ENCODE results near the gene ZNF22.
A peak's percentile ranks its signal among the peaks of the same experiment; 100 is the strongest.

ZNF22 gene

GRCh38 chr10:44976352-44977198 lies 24.1 kb upstream of the ZNF22 start:
- H3K27ac ChIP-seq (replicated peaks; ENCODE audit: low read length) = no peak overlapping the region
- no peaks in the 10 kb centered on the region for H3K9me3 ChIP-seq (replicated peaks in 1 of 2; ENCODE audit: control insufficient read depth in 2 of 2, insufficient read depth in 1 of 2, low read depth in 1 of 2, low read length in 2 of 2)
- H3K36me3 ChIP-seq (replicated peaks in 1 of 2; ENCODE audit: control insufficient read depth in 2 of 2, insufficient read depth in 2 of 2, low read length in 2 of 2) = no peaks in the 10 kb centered on the region
- H3K27me3 ChIP-seq (ENCODE audit: control insufficient read depth in 3 of 3, insufficient read depth in 3 of 3, low read depth in 1 of 3, low read length in 3 of 3) = no peaks in the 10 kb centered on the region
- H3K9ac ChIP-seq (ENCODE audit: low read depth, low read length, poor library complexity) = no peak overlapping the region
- peak overlapping the region; percentile 88 for H2AK5ac ChIP-seq (ENCODE audit: low read depth, low read length)
- no peak overlapping the region for H4K91ac ChIP-seq (ENCODE audit: low read depth, low read length, poor library complexity)
- no peak overlapping the region for H2BK5ac ChIP-seq (ENCODE audit: low read length)
- H2BK120ac ChIP-seq (ENCODE audit: low read depth, low read length) = no peak overlapping the region
- peaks cover 32 to 40% of the 10 kb centered on the region in 2 donors for H3K4me1 ChIP-seq (ENCODE audit: control insufficient read depth in 2 of 2, insufficient read depth in 1 of 2, low read depth in 1 of 2, low read length in 2 of 2)
- H3K18ac ChIP-seq (ENCODE audit: low read length) = no peak overlapping the region
- H3K14ac ChIP-seq (ENCODE audit: low read length) = no peak overlapping the region
- H3K23ac ChIP-seq (ENCODE audit: low read depth, low read length, poor library complexity) = no peak overlapping the region
- H4K8ac ChIP-seq (ENCODE audit: low read depth, low read length) = no peak overlapping the region
- no peak overlapping the region for H3K4me2 ChIP-seq (ENCODE audit: insufficient read depth, low read length, poor library complexity, severe bottlenecking)
- H3K4me3 ChIP-seq (ENCODE audit: low read length in 2 of 2) = no peak overlapping the region
- H3K4ac ChIP-seq (ENCODE audit: low read length) = no peak overlapping the region
- H3K79me1 ChIP-seq (ENCODE audit: low read depth, low read length) = peaks cover 5% of the 10 kb centered on the region
- no peak for DNase-seq (ENCODE audit: low spot score)
- no peak overlapping the region for H2AFZ ChIP-seq (ENCODE audit: low read length)
- WGBS, 2 donors (ENCODE audit: extremely low coverage in 2 of 2, insufficient read length in 2 of 2, insufficient replicate concordance in 1 of 2) = no CpG with 5 or more reads among the region's 9 CpGs
- peak overlapping the region; percentile 4 for H2BK12ac ChIP-seq (ENCODE audit: low read length)
- H2BK15ac ChIP-seq (ENCODE audit: low read length) = no peak overlapping the region

GRCh38 chr10:44977287-44978212 lies 23.2 kb upstream of the ZNF22 start:
- Histone ChIP-seq H3K23ac (ENCODE audit: low read depth, low read length, poor library complexity) (no peak overlapping the region), H3K18ac (ENCODE audit: low read length) (peak overlapping the region; percentile 85), H3K27ac (replicated peaks; ENCODE audit: low read length) (no peak overlapping the region), H3K9ac (ENCODE audit: low read depth, low read length, poor library complexity) (no peak overlapping the region), H3K4me2 (ENCODE audit: insufficient read depth, low read length, poor library complexity, severe bottlenecking) (no peak overlapping the region), H4K8ac (ENCODE audit: low read depth, low read length) (no peak overlapping the region), H2BK12ac (ENCODE audit: low read length) (no peak overlapping the region), H2BK15ac (ENCODE audit: low read length) (no peak overlapping the region), H2AK5ac (ENCODE audit: low read depth, low read length) (peak overlapping the region; percentile 88), H3K4me3 (ENCODE audit: low read length in 2 of 2) (no peak overlapping the region), H2BK120ac (ENCODE audit: low read depth, low read length) (peak overlapping the region; percentile 75), H3K14ac (ENCODE audit: low read length) (no peak overlapping the region), H3K4ac (ENCODE audit: low read length) (no peak overlapping the region), H3K79me1 (ENCODE audit: low read depth, low read length) (peaks cover 3% of the 10 kb centered on the region), H3K27me3 (ENCODE audit: control insufficient read depth in 3 of 3, insufficient read depth in 3 of 3, low read depth in 1 of 3, low read length in 3 of 3) (no peaks in the 10 kb centered on the region), H3K36me3 (replicated peaks in 1 of 2; ENCODE audit: control insufficient read depth in 2 of 2, insufficient read depth in 2 of 2, low read length in 2 of 2) (no peaks in the 10 kb centered on the region), H3K9me3 (replicated peaks in 1 of 2; ENCODE audit: control insufficient read depth in 2 of 2, insufficient read depth in 1 of 2, low read depth in 1 of 2, low read length in 2 of 2) (no peaks in the 10 kb centered on the region), H3K4me1 (ENCODE audit: control insufficient read depth in 2 of 2, insufficient read depth in 1 of 2, low read depth in 1 of 2, low read length in 2 of 2) (peaks cover 32 to 40% of the 10 kb centered on the region in 2 donors), H4K91ac (ENCODE audit: low read depth, low read length, poor library complexity) (peak overlapping the region; percentile 38), H2AFZ (ENCODE audit: low read length) (no peak overlapping the region), H2BK5ac (ENCODE audit: low read length) (no peak overlapping the region)
- no peak for DNase-seq (ENCODE audit: low spot score)
- no CpG with 5 or more reads among the region's 25 CpGs for WGBS, 2 donors (ENCODE audit: extremely low coverage in 2 of 2, insufficient read length in 2 of 2, insufficient replicate concordance in 1 of 2)

GRCh38 chr10:44978213-44978569 lies 22.5 kb upstream of the ZNF22 start:
- H3K4me1 ChIP-seq (ENCODE audit: control insufficient read depth in 2 of 2, insufficient read depth in 1 of 2, low read depth in 1 of 2, low read length in 2 of 2) = peaks cover 32 to 39% of the 10 kb centered on the region in 2 donors
- H3K36me3 ChIP-seq (replicated peaks in 1 of 2; ENCODE audit: control insufficient read depth in 2 of 2, insufficient read depth in 2 of 2, low read length in 2 of 2) = no peaks in the 10 kb centered on the region
- no peak overlapping the region for H3K4me3 ChIP-seq (ENCODE audit: low read length in 2 of 2)
- no peak overlapping the region for H3K4ac ChIP-seq (ENCODE audit: low read length)
- H3K79me1 ChIP-seq (ENCODE audit: low read depth, low read length) = no peaks in the 10 kb centered on the region
- no peak overlapping the region for H2BK120ac ChIP-seq (ENCODE audit: low read depth, low read length)
- H3K4me2 ChIP-seq (ENCODE audit: insufficient read depth, low read length, poor library complexity, severe bottlenecking) = no peak overlapping the region
- no peaks in the 10 kb centered on the region for H3K27me3 ChIP-seq (ENCODE audit: control insufficient read depth in 3 of 3, insufficient read depth in 3 of 3, low read depth in 1 of 3, low read length in 3 of 3)
- no CpG with 5 or more reads among the region's 4 CpGs for WGBS, 2 donors (ENCODE audit: extremely low coverage in 2 of 2, insufficient read length in 2 of 2, insufficient replicate concordance in 1 of 2)
- no peak overlapping the region for H4K91ac ChIP-seq (ENCODE audit: low read depth, low read length, poor library complexity)
- H3K27ac ChIP-seq (replicated peaks; ENCODE audit: low read length) = no peak overlapping the region
- H4K8ac ChIP-seq (ENCODE audit: low read depth, low read length) = no peak overlapping the region
- DNase-seq (ENCODE audit: low spot score) = no peak
- no peaks in the 10 kb centered on the region for H3K9me3 ChIP-seq (replicated peaks in 1 of 2; ENCODE audit: control insufficient read depth in 2 of 2, insufficient read depth in 1 of 2, low read depth in 1 of 2, low read length in 2 of 2)
- H2AFZ ChIP-seq (ENCODE audit: low read length) = peak overlapping the region; percentile 73
- peak overlapping the region; percentile 67 for H2BK5ac ChIP-seq (ENCODE audit: low read length)
- H2BK15ac ChIP-seq (ENCODE audit: low read length) = no peak overlapping the region
- H3K18ac ChIP-seq (ENCODE audit: low read length) = no peak overlapping the region
- H2AK5ac ChIP-seq (ENCODE audit: low read depth, low read length) = peak overlapping the region; percentile 99
- H3K23ac ChIP-seq (ENCODE audit: low read depth, low read length, poor library complexity) = no peak overlapping the region
- no peak overlapping the region for H3K14ac ChIP-seq (ENCODE audit: low read length)
- H2BK12ac ChIP-seq (ENCODE audit: low read length) = no peak overlapping the region
- H3K9ac ChIP-seq (ENCODE audit: low read depth, low read length, poor library complexity) = no peak overlapping the region
